Gastroesophageal sphincter (tissue), 3 donors: ENCODE data around the gene TPP2.

ENCODE experiments used
- EP300 ChIP-seq: sonication (generic); formaldehyde crosslinking; IDR thresholded peaks from one replicate; pipeline ENCODE4 v1.6.1; 2017; ENCODE audit warnings: antibody characterized with exemption, mild to moderate bottlenecking
- POLR2A ChIP-seq, 2 donors: fragments of 450-650 bp; IDR thresholded peaks; one replicate each; pipeline ENCODE4 v1.6.1; 2017; ENCODE audit warnings: antibody characterized with exemption in 2 of 2, mild to moderate bottlenecking in 2 of 2, moderate library complexity in 1 of 2
- POLR2AphosphoS5 ChIP-seq: sonication (generic); formaldehyde crosslinking; IDR thresholded peaks from one replicate; pipeline ENCODE4 v1.6.1; 2017; ENCODE audit warnings: antibody characterized with exemption
- TF ChIP-seq, protein P1 (sequence below), 4 experiments: fragments of 200-600 bp in 2 of 4; fragments of 450-650 bp in 2 of 4; sonication (generic) in 1 of 4; IDR thresholded peaks; one replicate each; pipeline ENCODE4 v1.5.1; 2017 to 2019; ENCODE audit warnings: antibody characterized with exemption in 4 of 4, mild to moderate bottlenecking in 2 of 4, moderate library complexity in 2 of 4

DNA sequence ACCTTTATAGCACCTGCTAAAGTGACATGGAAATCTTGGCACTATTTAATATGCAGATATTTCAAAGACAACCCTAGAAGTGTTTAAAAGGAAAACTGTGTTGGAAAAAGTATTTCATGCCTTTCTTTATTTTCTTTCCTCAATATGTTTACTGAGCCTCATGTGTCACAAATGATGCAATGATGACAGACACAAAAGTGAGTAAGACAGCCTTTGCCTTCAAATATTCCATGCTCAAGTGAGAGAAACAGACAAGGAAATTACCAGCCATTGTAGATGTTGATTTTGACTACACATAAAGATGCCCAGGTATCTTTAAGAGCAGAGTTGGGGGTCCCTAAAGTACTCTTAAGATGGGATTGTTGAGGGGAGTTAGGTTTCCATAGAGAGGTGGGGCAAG, 48.0 kb upstream of the TPP2 start:
- TF ChIP-seq, protein P1, sequence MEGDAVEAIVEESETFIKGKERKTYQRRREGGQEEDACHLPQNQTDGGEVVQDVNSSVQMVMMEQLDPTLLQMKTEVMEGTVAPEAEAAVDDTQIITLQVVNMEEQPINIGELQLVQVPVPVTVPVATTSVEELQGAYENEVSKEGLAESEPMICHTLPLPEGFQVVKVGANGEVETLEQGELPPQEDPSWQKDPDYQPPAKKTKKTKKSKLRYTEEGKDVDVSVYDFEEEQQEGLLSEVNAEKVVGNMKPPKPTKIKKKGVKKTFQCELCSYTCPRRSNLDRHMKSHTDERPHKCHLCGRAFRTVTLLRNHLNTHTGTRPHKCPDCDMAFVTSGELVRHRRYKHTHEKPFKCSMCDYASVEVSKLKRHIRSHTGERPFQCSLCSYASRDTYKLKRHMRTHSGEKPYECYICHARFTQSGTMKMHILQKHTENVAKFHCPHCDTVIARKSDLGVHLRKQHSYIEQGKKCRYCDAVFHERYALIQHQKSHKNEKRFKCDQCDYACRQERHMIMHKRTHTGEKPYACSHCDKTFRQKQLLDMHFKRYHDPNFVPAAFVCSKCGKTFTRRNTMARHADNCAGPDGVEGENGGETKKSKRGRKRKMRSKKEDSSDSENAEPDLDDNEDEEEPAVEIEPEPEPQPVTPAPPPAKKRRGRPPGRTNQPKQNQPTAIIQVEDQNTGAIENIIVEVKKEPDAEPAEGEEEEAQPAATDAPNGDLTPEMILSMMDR (IDR thresholded peaks at IDR 0.05): no peak
- TF ChIP-seq POLR2A (IDR thresholded peaks at IDR 0.05) (no peak), EP300 (no peak), POLR2AphosphoS5 (no peak)
